NCI-H2029 treated with DMSO at 0.1 percent for 48 hours (cell line): ENCODE data around the gene PAX5.

ENCODE experiments used
- DNase-seq: peaks from one replicate; lab custom pipeline; 2025; lab: John Stamatoyannopoulos, UW

The PAX5 gene

DNA sequence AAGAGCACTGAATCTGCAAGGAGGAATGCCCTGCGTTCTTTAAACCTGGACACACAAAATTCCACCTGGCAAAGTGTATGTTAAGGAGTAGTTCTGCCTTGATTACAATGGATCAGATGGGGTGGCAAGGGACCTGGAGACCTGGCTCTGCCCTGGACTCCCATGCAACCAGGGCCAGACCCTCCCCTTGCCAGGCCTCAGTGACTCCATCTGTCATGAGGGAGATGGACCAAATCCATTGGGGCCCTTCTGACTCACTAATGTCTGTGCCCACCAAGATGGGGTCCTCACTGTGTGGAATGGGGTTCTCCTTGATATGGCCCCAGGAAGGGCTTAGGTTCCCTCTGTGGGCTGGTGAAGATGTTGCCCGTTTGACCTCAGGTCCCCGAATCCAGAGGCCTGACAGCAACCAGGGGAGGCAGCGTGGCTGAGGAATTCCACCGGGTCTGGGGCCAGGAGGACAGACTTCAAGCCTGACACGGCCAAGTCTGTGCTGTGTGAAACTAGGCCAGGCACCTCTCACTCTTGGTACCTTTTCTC, 100.3 kb downstream of the PAX5 start:
- DNase-seq: no peak

GRCh38 chr9:36932198-36932597, 101.9 kb downstream of the PAX5 start:
- DNase-seq: no peak

DNA sequence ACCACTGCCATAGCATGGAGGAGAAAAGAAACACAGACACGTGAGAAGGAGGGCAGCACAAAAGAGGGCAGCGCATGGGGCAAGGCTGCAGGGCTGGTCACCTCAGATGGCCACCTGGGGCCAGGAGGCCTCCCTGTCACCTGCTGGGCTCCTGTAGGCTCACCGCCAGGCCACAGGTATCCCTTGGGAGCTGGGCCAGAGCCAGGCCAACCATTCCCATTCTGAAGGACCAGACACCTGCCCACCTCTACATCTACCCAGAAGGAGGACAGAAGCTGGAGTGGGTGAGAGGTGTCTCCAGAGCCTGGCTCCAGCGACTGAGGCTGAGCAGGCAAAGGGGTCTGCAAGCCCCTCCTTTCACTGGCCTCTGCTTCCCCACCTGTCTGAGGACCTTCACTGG, 103.1 kb downstream of the PAX5 start:
- no peak for DNase-seq

- no peak for DNase-seq
Observed at GRCh38 chr9:36929350-36929675, 104.8 kb downstream of the PAX5 start.

DNA sequence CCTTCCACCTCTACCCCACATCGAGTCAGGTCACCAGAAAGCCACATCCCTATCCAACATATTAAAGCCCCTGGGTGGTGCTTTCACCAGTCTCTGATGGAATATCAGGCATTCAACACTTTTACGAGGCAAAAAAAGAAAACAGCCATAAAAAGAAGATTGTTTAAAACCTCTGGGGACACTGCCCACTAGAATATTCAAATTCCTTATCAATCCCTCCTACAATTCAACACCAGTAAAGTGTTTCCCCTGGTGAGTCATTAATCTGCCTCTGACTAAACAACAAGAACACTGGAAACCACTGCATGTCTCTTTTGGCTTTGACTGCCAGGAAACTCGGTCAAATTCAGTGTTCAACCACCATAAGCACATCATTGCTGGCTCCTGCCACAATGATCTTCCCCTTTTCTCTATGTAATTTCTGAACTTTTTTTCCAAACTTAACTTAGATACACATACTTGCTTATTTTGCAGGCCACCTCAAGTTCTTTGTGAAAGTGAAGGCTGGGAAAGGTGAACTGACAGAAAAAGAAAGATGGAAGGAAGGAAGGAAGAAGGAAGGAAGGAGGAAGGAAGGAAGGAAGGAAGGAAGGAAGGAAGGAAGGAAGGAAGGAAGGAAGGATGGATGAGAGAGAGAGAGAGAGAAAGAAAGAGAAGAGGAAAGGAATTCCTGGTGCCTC, 105.3 kb downstream of the PAX5 start:
- no peak for DNase-seq

DNA sequence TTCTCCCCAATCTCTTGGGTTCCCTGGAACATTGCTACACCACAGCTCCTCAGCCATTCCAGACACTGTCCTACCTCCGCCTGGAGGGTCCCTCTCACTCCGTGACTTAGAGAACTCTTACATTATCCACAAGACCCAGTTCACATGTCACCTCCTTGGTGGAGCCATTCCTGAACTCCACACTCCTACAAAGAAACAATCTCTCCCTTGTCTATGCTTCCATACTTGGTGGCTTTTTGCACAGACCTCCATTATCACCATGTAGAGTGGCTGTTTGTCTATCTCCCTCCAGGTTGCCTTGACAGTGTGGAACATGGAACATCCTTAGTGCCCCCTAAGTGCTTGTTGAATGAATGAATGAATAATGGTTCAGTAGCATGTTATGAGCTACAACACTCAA, 105.9 kb downstream of the PAX5 start:
- DNase-seq: peak; percentile 39

- DNase-seq: no peak
Observed at GRCh38 chr9:36924757-36925432, 109.2 kb downstream of the PAX5 start.

DNA sequence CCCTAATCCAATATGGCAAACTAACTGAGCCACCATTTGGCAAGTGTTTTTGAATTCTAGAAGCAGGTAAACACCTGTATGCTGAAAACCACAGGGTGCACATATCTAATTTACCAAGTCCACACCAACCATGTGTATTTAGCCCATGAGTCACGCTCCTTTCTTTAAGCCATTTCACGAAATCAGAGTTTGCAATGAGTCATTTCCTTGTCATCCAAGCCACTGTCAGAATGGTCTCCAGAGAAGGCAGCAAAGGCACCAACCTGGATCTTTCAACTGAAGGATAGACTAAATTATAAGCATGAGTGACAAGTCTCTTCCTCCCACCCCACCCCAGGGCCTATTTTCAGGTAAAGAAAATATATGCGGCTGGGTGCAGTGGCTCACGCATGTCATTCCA, 110.0 kb downstream of the PAX5 start:
- DNase-seq: no peak

DNA sequence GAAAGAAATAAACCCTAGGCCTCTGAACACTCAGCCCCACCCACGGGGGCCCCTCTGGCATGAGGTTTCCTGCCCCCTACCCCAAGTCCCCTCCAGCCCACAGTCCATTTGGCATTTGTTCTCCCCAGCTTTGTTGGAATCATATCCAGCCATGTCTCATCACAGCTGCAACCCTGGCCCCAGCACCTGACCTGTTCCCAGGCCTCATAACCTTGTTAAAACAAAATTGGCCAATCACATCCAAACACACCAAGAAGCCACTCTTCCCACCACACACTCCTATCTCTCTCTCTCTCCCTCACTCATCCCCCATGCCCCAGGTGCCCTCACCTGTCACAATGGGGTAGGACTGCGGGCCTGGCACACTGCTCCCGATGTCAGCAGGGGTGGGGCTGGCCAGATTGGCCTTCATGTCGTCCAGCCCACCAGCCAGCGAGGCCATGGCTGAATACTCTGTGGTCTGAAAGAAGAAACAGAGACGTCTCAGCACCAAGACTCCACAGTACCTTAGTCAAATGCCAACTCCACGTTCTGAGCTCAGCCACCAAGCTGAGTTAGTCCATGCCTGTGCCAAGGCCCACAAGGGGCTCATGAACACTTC, 110.9 kb downstream of the PAX5 start:
- DNase-seq: no peak

GRCh38 chr9:36922548-36922947, 111.5 kb downstream of the PAX5 start:
- no peak for DNase-seq

- DNase-seq: no peak
Observed at GRCh38 chr9:36914212-36914577, 119.9 kb downstream of the PAX5 start.

DNA sequence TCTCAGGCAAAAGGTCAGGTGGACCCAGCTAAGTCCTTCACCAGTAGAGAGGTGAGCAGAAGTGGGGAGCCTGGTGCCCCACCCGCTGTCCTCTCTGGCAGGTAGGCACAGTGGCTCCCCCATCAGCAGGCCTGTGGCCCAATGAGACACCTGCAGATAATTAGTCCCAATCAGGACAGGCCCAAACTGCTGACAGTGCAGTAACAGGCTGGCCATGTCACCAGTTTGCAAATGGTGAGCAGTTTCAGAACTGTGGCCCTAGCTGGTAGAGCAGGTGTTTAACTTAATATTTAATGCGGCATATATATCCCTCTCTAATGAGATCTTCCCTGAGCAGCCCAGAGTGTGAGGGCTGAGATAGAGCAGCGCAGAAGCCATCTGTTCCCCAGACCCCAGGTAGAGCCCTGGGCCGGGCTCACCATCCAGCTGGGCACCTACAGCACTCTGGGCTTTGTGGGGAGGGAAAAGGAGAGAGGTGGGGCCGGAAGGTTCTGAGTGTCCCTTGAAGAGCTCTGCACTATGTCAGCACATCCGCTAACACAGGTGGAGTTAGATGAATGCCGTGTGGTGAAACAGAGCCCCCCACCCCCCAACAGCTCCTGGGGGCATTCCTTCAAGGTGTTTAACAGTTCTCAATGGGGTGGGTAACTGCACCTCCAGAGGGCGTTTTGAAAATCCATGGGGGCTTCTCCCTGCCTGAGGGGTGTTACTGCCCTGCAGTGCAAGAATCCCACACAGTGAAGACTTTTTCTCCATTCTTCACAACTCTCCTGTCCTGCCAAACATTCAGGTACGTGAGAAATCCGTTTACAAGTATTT, 120.5 kb downstream of the PAX5 start:
- DNase-seq: no peak

GRCh38 chr9:36912620-36913019, 121.4 kb downstream of the PAX5 start:
- no peak for DNase-seq

GRCh38 chr9:36911601-36912412, 122.3 kb downstream of the PAX5 start:
- no peak for DNase-seq

- no peak for DNase-seq
Observed at GRCh38 chr9:36911037-36911436, 123.0 kb downstream of the PAX5 start.

DNA sequence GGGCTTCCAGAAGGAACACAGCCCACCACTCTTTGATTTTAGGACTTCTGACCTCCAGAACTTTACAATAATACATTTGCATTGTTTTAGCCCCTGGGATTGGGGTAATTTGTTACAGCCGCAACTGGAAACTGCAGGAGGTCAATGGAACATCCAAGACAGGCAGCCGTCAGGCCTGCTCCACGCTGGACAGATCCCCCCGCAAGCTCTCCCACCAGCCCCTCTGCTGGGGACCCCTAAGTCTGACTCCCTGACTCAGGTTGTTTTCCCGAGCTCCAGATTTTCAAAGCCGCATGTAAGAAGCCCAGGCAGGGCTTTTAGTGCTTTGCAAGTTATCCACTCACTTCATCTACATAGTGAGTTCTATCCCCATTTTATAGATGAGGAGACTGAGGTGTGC, 127.6 kb downstream of the PAX5 start:
- DNase-seq: no peak

DNA sequence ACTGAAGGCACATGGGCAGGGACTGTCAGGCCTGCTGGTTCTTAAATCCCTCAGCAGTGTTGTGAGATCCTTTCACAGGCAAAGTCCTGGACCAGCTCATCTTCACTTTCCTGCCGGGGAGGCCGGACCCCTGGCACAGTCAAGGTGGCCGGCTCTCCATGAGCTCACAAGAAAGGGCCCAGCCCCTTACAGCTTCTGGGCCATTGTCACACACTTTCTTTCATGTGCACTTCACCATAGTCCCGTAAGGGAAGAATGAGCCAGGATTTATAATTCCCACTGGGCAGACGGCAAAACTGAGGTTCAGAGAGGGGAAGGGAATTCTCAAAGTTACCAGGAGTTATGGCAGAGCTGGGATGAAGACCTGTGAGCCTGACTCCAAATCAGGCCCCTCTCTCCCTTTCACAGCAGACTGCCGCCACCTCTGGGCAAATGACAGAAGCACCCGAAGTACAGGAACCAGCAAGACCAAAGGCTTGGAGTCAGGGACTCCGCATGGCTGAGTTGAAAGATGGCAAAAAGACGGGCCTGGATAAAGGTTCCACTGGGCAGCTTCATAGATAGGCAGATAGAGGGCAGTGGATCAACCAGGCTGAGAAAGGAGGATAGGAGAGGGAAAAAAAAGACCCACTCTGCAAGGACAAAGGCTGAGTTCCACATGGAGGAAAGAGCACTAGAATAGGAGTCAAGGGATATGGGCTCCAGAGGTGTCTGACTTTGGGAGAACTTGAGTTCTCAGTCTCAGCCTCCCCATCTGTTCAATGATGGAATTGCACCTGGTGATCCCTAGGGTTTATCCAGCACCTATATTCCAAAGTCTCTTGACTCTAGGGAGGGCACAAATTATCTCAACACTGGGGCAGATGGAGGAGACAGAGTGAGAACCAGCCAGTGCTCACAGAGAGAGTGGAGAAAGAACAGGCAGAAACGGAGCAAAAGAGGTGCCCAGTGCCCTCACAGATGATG, 128.7 kb downstream of the PAX5 start:
- no peak for DNase-seq

DNA sequence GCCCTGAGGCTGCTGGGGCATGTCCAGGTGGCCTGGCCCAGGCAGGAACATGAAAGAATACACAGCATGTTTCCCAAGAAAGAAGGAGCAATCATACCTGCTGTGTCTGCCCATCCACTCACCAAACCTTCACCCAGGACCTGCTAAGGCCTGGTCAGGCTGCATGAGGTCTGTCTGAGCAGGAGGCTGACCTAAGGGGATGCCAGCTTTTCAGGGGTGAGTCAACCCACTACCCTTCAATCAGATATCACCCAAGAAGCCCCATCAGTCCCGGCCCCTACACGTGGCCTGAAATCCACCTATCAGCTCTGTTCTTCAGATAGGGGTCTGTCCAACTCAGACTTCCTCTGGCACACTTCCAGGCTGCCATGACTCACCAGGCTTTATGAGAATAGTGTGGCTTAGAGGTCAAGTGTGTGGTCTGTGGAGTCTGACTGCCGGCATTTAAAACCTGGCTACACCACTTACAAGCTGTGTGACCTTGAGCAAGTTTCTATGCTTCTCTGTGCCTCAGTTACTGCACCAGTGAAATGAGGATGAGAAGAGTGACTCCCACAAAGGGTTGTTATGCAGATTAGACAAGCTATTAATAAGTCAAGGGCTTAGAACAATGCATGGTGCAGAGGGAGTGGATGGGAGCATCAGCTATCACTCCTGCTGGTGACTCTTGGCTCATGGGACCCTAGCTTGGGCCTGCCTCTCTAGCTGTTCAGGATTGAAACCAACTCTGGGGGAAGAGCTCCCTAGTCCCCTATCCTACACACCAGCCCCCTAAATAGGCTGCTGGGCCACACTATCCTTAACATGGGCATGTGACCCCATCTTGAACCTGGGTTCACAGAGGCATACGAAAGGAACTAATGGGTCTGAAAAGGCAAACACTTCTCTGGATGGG, 130.3 kb downstream of the PAX5 start:
- no peak for DNase-seq

DNA sequence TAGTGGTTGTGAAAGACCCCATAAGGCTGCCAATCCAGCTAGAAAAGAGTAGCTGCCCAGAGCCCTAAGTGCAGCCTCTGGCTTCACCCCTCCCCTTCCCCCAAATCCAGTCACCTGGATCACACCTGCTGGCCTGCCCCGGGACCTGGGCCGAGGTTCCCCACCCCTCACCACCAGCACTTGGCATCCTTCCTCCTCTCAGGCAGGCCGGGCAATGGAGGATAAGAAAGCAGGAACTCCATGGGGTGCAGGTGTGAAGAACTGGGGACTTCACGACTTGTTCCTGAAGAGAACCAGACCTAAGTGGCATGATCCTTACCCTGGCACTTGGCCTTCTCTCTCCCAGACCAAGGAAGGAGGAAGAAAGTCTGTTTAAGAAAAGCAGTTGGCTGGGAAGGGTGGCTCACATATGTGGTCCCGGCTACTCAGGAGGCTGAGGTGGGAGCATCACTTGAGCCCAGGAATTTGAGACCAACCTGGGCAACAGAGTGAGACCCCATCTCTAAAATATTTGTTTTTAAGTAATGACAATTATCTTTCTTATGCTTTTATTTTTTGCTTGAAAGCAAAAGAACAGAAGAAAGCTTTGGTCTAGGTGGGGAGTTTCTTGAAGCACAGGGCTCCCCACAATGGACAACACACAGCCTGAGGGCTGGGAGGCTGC, 131.1 kb downstream of the PAX5 start:
- DNase-seq: no peak
